ENCODE data around the gene ZSWIM9. TPM values are rescaled to one million over a fixed set of nuclear protein-coding genes. Genes with fewer than 3 reads are reported as not detected.

Gene ZSWIM9
- total RNA-seq, 1 donor from 2014 or later, result 10.7 TPM

Other genes starting within 250 kb of the ZSWIM9 start
- gene BSPH1, start 178.5 kb upstream of the ZSWIM9 start, total RNA-seq, result not detected
- gene ELSPBP1, start 176.0 kb upstream of the ZSWIM9 start, total RNA-seq, result not detected
- not detected for gene CABP5, start 126.6 kb upstream of the ZSWIM9 start, total RNA-seq
- gene PLA2G4C, start 59.9 kb upstream of the ZSWIM9 start, total RNA-seq, result 32.7 TPM
- 16.9 TPM for gene LIG1, start 336 bp upstream of the ZSWIM9 start, total RNA-seq
- 82.8 TPM for gene CARD8, start 85.2 kb downstream of the ZSWIM9 start, total RNA-seq
- gene ZNF114, start 99.4 kb downstream of the ZSWIM9 start, total RNA-seq, result 1.1 TPM
- 119 TPM for gene EMP3, start 154.9 kb downstream of the ZSWIM9 start, total RNA-seq
- gene TMEM143, start 193.3 kb downstream of the ZSWIM9 start, total RNA-seq, result 11.2 TPM
- gene SYNGR4, start 193.7 kb downstream of the ZSWIM9 start, total RNA-seq, result not detected
- 104 TPM for gene KDELR1, start 220.9 kb downstream of the ZSWIM9 start, total RNA-seq
- gene GRIN2D, start 223.0 kb downstream of the ZSWIM9 start, total RNA-seq, result 1.1 TPM

All from sciatic nerve (tissue), 1 donor.